Ovary (tissue), 9 donors: ENCODE data around the gene BICC1. TPM values are rescaled to one million over a fixed set of nuclear protein-coding genes. Genes with fewer than 3 reads are reported as not detected.

Experiments
- DNase-seq, 5 donors: peaks; one replicate each; pipeline ENCODE4 v3.0.0-alpha.2; 2019 to 2020
- H3K27ac ChIP-seq, 2 donors: fragments of 200-600 bp; one replicate each; pipeline versions ENCODE4 v1.5.1 to v1.8.0; 2019 to 2022
- H3K27me3 ChIP-seq: fragments of 200-600 bp; one replicate; pipeline ENCODE4 v1.8.0; 2022
- H3K36me3 ChIP-seq: fragments of 200-600 bp; sonication (generic); one replicate; pipeline ENCODE4 v1.5.1; 2019
- H3K4me1 ChIP-seq: one replicate; pipeline ENCODE4 v1.8.1; 2013; ENCODE audit warnings: mild to moderate bottlenecking, moderate library complexity; ENCODE audit not compliant: insufficient read depth
- H3K4me3 ChIP-seq: fragments of 200-600 bp; sonication (generic); one replicate; pipeline ENCODE4 v1.5.1; 2017
- H3K9me3 ChIP-seq, 2 donors: fragments of 200-600 bp in 1 of 2; sonication (generic) in 1 of 2; one replicate each; pipeline versions ENCODE4 v1.5.1 to v1.8.1; 2013 to 2019; ENCODE audit warnings: mild to moderate bottlenecking in 1 of 2, moderate library complexity in 1 of 2
- CTCF ChIP-seq, 3 donors: fragments of 450-650 bp in 2 of 3; fragments of 200-600 bp in 1 of 3; IDR thresholded peaks; one replicate each; pipeline versions ENCODE4 v1.5.1 to v1.8.0; 2016 to 2022; ENCODE audit warnings: antibody characterized with exemption in 3 of 3, mild to moderate bottlenecking in 1 of 3
- EP300 ChIP-seq: sonication (generic); formaldehyde crosslinking; IDR thresholded peaks from one replicate; pipeline ENCODE4 v1.6.1; 2017; ENCODE audit warnings: antibody characterized with exemption
- POLR2A ChIP-seq: fragments of 450-650 bp; IDR thresholded peaks from one replicate; pipeline ENCODE4 v1.6.1; 2017; ENCODE audit warnings: antibody characterized with exemption, mild to moderate bottlenecking, moderate library complexity
- WGBS, 3 donors: extraction: QIAGEN DNeasy Blood & Tissue Kit in 1 of 3; methylation state at CpG; one replicate each; pipeline versions ENCODE4 v1.1.5 to v1.1.7; 2013 to 2017; 5-methylcytosine and 5-hydroxymethylcytosine counted together
- intact Hi-C, 4 donors: fragments of 100-400 bp; cut with DNase I; formaldehyde crosslinking; loops; one replicate each; pipeline versions ENCODE4 v1.11.0 to v1.15.1; 2022 to 2023
- polyA plus RNA-seq, 2 donors: library from polyadenylated mRNA; stranded (reverse); fragments of 200-250 nt in 1 of 2; fragments of 350-450 nt in 1 of 2; fragmentation: Illumina TruSeq in 1 of 2; extraction: RNeasy Lipid Tissue Mini Kit (QIAGEN cat#74804) in 1 of 2; gene quantifications; one replicate each; pipeline ENCODE4 v1.2.3, GENCODE V29; 2013 to 2014
- total RNA-seq, 7 donors: library from RNA; depleted of rRNA in 2 of 7; stranded (reverse); fragments of >200 nt in 2 of 7; fragmentation: NEBNext Ultra II Directional in 3 of 7; extraction: Animal tissue kit (Norgen Biotek cat#: 25700) in 3 of 7; gene quantifications; one replicate each; pipeline versions ENCODE4 v1.1.0 to v1.2.4, GENCODE V29; 2016 to 2023
- donor health status: DM: no; HTN: no; CAD: no; lungs with moderate emphysema.
- donor health status: DM: no; HTN: no; CAD: no.
- donor health status: Bipolar disorder and iron deficiency.
- donor health status: DM: yes; HTN: yes; CAD: no.
- donor health status: DM: no; HTN: no; CAD: no.
- donor health status: DM: yes; HTN: yes; CAD: no.

BICC1 gene
- total and polyA plus RNA-seq, 9 donors = 13.6 to 43.4 (median 23.5) TPM

- Histone ChIP-seq H3K36me3 (no peaks in the 10 kb centered on the region), H3K9me3 (no peaks in the 10 kb centered on the region), H3K27me3 (no peaks in the 10 kb centered on the region), H3K4me1 (peaks cover 17% of the 10 kb centered on the region), H3K4me3 (no peak overlapping the region), H3K27ac (no peak overlapping the region)
- intact Hi-C loops = no loop called here
- TF ChIP-seq EP300 = no peak
- no peak for TF ChIP-seq CTCF (IDR thresholded peaks at IDR 0.05)
- TF ChIP-seq POLR2A = no peak
- 55 to 81% (median 69%) methylated on average over 4 of the region's 4 CpGs for WGBS, 3 donors
- DNase-seq = no peak
Observed at GRCh38 chr10:58575491-58575890, 62.8 kb downstream of the BICC1 start.

DNA sequence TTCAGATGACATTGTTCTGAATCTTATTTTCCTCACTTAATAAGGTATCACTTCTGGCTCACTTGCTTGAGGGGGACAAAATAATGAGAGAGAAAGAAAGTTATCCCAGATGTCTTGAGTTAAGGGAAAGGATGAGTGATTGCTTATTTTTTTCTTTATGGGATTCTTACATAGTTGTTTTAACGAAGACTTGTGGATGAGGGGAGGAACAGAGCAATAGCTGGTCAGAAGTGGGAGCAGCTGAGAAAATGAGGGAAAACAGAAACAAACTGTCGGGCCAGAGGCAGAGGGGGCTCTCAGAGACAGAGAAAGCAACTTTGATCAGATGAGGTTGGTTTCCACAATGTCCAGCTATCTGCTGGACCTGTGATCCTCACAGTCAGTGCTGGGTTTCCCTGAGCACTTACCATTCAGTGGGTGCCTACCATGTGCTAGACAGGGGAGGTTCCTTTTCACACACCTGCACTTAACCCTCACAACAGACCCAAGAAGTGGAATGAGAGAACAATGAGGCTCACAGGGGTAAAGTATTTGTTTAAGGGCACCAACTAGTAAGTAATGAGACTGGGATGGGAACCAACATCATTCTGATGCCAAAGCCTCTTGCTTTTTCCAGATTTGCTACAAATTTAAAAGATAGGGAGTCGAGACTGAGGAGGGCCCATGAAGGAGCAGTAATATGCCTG lies 64.2 kb downstream of the BICC1 start:
- 11 to 15% (median 12%) methylated on average over 3 of the region's 3 CpGs for WGBS, 3 donors
- no peaks in the 10 kb centered on the region for H3K9me3 ChIP-seq
- DNase-seq = no peak
- no peaks in the 10 kb centered on the region for H3K27me3 ChIP-seq
- H3K4me1 ChIP-seq = peaks cover 17% of the 10 kb centered on the region
- TF ChIP-seq EP300 (no peak), CTCF (IDR thresholded peaks at IDR 0.05) (no peak), POLR2A (no peak)
- H3K4me3 ChIP-seq = no peak overlapping the region
- no peaks in the 10 kb centered on the region for H3K36me3 ChIP-seq
- H3K27ac ChIP-seq = peak overlapping the region in 1 of 2 donors; percentile 35
- intact Hi-C loops = no loop called here

DNA sequence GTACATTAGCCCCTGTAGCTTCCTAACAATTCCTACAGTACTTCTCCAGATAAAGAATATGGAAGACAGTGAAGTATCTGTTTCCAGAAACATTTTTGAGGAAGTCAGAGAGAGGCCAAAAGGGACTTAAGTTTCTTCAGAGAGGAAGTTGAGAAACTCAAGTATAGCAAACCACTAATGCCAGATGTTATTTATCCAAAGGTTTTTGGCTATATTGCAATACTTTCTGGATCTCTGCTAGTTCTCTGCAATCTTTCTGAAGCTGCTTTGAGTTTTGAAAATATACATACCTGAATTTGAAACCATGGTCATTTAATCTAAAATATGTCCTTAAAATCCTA lies 64.7 kb downstream of the BICC1 start:
- no peaks in the 10 kb centered on the region for H3K36me3 ChIP-seq
- no peaks in the 10 kb centered on the region for H3K9me3 ChIP-seq
- H3K4me3 ChIP-seq = no peak overlapping the region
- no peak for TF ChIP-seq CTCF (IDR thresholded peaks at IDR 0.05)
- peak overlapping the region in 1 of 2 donors; percentile 35 for H3K27ac ChIP-seq
- H3K27me3 ChIP-seq = no peaks in the 10 kb centered on the region
- intact Hi-C loops = no loop called here
- no peak for DNase-seq
- peaks cover 17% of the 10 kb centered on the region for H3K4me1 ChIP-seq

GRCh38 chr10:58578366-58578765 lies 65.7 kb downstream of the BICC1 start:
- Histone ChIP-seq H3K9me3 (no peaks in the 10 kb centered on the region), H3K27me3 (no peaks in the 10 kb centered on the region), H3K36me3 (no peaks in the 10 kb centered on the region), H3K4me1 (peaks cover 15% of the 10 kb centered on the region), H3K4me3 (no peak overlapping the region), H3K27ac (peak overlapping the region in 1 of 2 donors; percentile 19)
- TF ChIP-seq POLR2A (no peak), EP300 (no peak), CTCF (IDR thresholded peaks at IDR 0.05) (no peak)
- WGBS, 3 donors = 42 to 59% (median 50%) methylated on average over 8 of the region's 8 CpGs
- DNase-seq = no peak
- intact Hi-C loops = no loop called here
